IPS-18a (cell line): ENCODE measurements around the gene RNASE4.
"Not testable (repeated sequence)": the region's sequence is repeated elsewhere in the genome, so short reads cannot be mapped to it uniquely, and the experiment has no call there.

Experiments used
- H3K27ac ChIP-seq: one replicate; pipeline ENCODE4 v1.5.1; 2013; ENCODE audit warnings: low read length
- H3K27me3 ChIP-seq: one replicate; pipeline ENCODE4 v1.6.1; 2013; ENCODE audit warnings: mild to moderate bottlenecking, low read length; ENCODE audit not compliant: control insufficient read depth, insufficient read depth
- H3K36me3 ChIP-seq: one replicate; pipeline ENCODE4 v1.6.1; 2013; ENCODE audit warnings: low read depth, low read length; ENCODE audit not compliant: control insufficient read depth
- H3K4me1 ChIP-seq: one replicate; pipeline ENCODE4 v1.6.1; 2013; ENCODE audit warnings: low read depth, low read length; ENCODE audit not compliant: control insufficient read depth
- H3K4me3 ChIP-seq: one replicate; pipeline ENCODE4 v1.5.1; 2013; ENCODE audit warnings: low read length
- H3K9ac ChIP-seq: one replicate; pipeline ENCODE4 v1.6.1; 2013; ENCODE audit warnings: mild to moderate bottlenecking, low read length, moderate library complexity
- H3K9me3 ChIP-seq: one replicate; pipeline ENCODE4 v1.6.1; 2013; ENCODE audit warnings: low read depth, low read length; ENCODE audit not compliant: control insufficient read depth

Gene RNASE4

DNA sequence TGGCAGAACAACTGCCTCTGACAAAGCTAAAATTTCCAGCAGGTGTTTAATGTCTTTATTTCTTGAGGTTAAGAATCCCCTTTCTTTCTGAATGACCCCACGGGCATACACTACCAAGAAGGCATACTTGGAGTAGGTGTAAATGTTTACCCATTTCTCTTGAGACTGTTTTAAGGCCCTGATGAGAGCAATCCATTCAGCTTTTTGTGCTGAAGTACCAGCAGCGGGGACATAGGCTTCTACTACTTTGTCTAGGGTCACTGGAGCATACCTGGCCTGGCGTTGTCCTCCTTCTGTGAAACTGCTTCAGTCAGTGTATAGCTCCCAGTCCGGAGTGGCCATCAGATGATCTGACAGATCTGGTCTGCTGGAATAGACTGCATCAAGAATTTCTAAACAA lies 26.9 kb downstream of the RNASE4 start:
- peaks cover 4% of the 10 kb centered on the region for H3K9me3 ChIP-seq
- no peak overlapping the region for H3K4me3 ChIP-seq
- no peak overlapping the region for H3K9ac ChIP-seq
- H3K27me3 ChIP-seq, result no peaks in the 10 kb centered on the region
- H3K36me3 ChIP-seq, result no peaks in the 10 kb centered on the region
- H3K27ac ChIP-seq, result no peak overlapping the region
- H3K4me1 ChIP-seq, result no peaks in the 10 kb centered on the region

- Histone ChIP-seq H3K4me3 (no peak overlapping the region), H3K9ac (no peak overlapping the region)
Observed at GRCh38 chr14:20711685-20712084, 27.3 kb downstream of the RNASE4 start.

DNA sequence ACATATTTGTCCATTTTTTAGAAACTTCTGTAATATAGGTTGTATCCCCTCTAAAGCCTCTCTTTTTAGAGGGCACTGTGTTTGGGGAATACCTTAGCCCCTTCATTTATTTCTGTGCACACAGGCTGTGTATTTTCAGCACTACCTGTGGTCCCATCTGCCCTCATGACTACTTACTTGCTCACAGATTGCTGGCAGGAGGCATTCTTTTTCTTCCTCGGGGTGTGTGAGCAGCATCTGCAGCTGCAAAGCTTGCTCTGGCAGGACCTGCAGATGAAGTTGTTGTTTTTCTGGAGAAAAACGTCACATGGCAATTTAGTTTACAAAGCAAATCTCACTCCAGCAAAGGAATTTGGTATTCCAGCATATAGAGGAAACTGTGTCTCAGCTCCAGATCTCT lies 28.5 kb downstream of the RNASE4 start:
- Histone ChIP-seq H3K4me1 (no peaks in the 10 kb centered on the region), H3K9me3 (no peaks in the 10 kb centered on the region), H3K27ac (no peak overlapping the region), H3K4me3 (no peak overlapping the region), H3K36me3 (no peaks in the 10 kb centered on the region), H3K9ac (no peak overlapping the region), H3K27me3 (no peaks in the 10 kb centered on the region)

More at GRCh38 chr14:20711685-20712084, 27.3 kb downstream of the RNASE4 start:
- no peaks in the 10 kb centered on the region for H3K4me1 ChIP-seq
- no peaks in the 10 kb centered on the region for H3K36me3 ChIP-seq
- peaks cover 4% of the 10 kb centered on the region for H3K9me3 ChIP-seq
- H3K27me3 ChIP-seq, result no peaks in the 10 kb centered on the region
- no peak overlapping the region for H3K27ac ChIP-seq

GRCh38 chr14:20714593-20715250 lies 30.4 kb downstream of the RNASE4 start:
- H3K36me3 ChIP-seq, result no peaks in the 10 kb centered on the region
- no peak overlapping the region for H3K27ac ChIP-seq
- no peak overlapping the region for H3K9ac ChIP-seq
- H3K4me3 ChIP-seq, result no peak overlapping the region
- H3K27me3 ChIP-seq, result no peaks in the 10 kb centered on the region
- H3K9me3 ChIP-seq, result no peaks in the 10 kb centered on the region
- no peaks in the 10 kb centered on the region for H3K4me1 ChIP-seq

DNA sequence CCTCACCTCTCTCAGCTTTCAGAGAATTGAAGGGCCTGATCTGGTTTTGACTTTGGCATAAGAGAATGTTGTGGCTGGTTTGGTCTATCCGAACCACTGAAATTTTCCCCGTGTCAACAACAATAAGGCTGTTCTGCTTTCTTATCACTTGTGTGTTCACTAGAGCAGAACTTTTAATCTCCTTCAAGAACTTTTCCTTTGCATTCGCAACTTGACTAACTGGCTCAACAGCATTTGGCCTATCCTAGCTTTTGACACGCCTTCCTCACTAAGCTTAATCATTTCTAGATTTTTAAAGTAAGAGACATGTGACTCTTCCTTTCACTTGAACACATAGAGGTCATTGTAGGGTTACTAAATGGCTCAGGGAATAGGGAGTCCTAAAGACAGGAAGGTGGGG lies 35.4 kb downstream of the RNASE4 start:
- no peaks in the 10 kb centered on the region for H3K4me1 ChIP-seq
- H3K9me3 ChIP-seq, result no peaks in the 10 kb centered on the region
- no peak overlapping the region for H3K27ac ChIP-seq
- no peaks in the 10 kb centered on the region for H3K36me3 ChIP-seq
- H3K4me3 ChIP-seq, result no peak overlapping the region
- no peak overlapping the region for H3K9ac ChIP-seq
- H3K27me3 ChIP-seq, result no peaks in the 10 kb centered on the region

- Histone ChIP-seq H3K36me3 (no peaks in the 10 kb centered on the region), H3K9me3 (no peaks in the 10 kb centered on the region), H3K4me1 (no peaks in the 10 kb centered on the region), H3K27ac (no peak overlapping the region), H3K27me3 (no peaks in the 10 kb centered on the region), H3K4me3 (no peak overlapping the region), H3K9ac (no peak overlapping the region)
Observed at GRCh38 chr14:20720741-20721140, 36.4 kb downstream of the RNASE4 start.

- H3K36me3 ChIP-seq, result no peaks in the 10 kb centered on the region
- no peaks in the 10 kb centered on the region for H3K4me1 ChIP-seq
- H3K9ac ChIP-seq, result no peak overlapping the region
- no peaks in the 10 kb centered on the region for H3K27me3 ChIP-seq
- no peaks in the 10 kb centered on the region for H3K9me3 ChIP-seq
- no peak overlapping the region for H3K27ac ChIP-seq
- no peak overlapping the region for H3K4me3 ChIP-seq
Observed at GRCh38 chr14:20722016-20722415, 37.7 kb downstream of the RNASE4 start.

GRCh38 chr14:20723488-20723887 lies 39.1 kb downstream of the RNASE4 start:
- H3K27ac ChIP-seq, result no peak overlapping the region
- H3K27me3 ChIP-seq, result no peaks in the 10 kb centered on the region
- H3K36me3 ChIP-seq, result no peaks in the 10 kb centered on the region
- H3K4me3 ChIP-seq, result no peak overlapping the region
- H3K4me1 ChIP-seq, result no peaks in the 10 kb centered on the region
- no peak overlapping the region for H3K9ac ChIP-seq
- H3K9me3 ChIP-seq, result no peaks in the 10 kb centered on the region

- not testable (repeated sequence) for H3K36me3 ChIP-seq, H3K4me3 ChIP-seq, H3K27ac ChIP-seq, H3K9ac ChIP-seq, H3K4me1 ChIP-seq, H3K27me3 ChIP-seq, H3K9me3 ChIP-seq
Observed at GRCh38 chr14:20726121-20726520, 41.8 kb downstream of the RNASE4 start.

- no peaks in the 10 kb centered on the region for H3K4me1 ChIP-seq
- no peak overlapping the region for H3K4me3 ChIP-seq
- no peaks in the 10 kb centered on the region for H3K27me3 ChIP-seq
- no peak overlapping the region for H3K27ac ChIP-seq
- no peaks in the 10 kb centered on the region for H3K36me3 ChIP-seq
- no peaks in the 10 kb centered on the region for H3K9me3 ChIP-seq
- H3K9ac ChIP-seq, result no peak overlapping the region
Observed at GRCh38 chr14:20726531-20726930, 42.2 kb downstream of the RNASE4 start.

- Histone ChIP-seq H3K9me3 (no peaks in the 10 kb centered on the region), H3K4me1 (peaks cover 4% of the 10 kb centered on the region), H3K27ac (no peak overlapping the region), H3K9ac (no peak overlapping the region), H3K27me3 (no peaks in the 10 kb centered on the region), H3K4me3 (no peak overlapping the region), H3K36me3 (no peaks in the 10 kb centered on the region)
Observed at GRCh38 chr14:20730891-20731290, 46.5 kb downstream of the RNASE4 start.

DNA sequence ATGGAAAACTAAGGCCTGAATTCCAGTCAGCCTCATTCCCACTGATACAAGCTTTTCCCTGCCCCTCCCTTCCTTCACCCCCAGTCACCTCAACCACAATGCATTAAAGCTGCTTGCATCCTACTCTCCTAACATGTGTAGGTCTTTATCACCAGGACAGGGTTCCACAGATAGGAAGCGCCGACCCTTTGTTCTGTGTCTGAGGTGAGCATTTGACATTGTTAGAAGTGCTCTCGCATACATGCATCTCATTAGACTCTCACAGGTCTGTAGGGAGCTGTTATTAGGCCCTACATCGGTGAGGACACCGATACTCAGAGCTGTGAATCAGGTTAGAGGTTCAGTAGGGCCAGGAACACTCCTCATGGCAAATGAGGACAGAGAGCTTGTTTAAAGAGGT lies 48.1 kb downstream of the RNASE4 start:
- Histone ChIP-seq H3K4me1 (peaks cover 4% of the 10 kb centered on the region), H3K4me3 (no peak overlapping the region), H3K9ac (no peak overlapping the region), H3K36me3 (no peaks in the 10 kb centered on the region), H3K27ac (no peak overlapping the region), H3K9me3 (no peaks in the 10 kb centered on the region), H3K27me3 (no peaks in the 10 kb centered on the region)
